ENCODE results near the gene PRDM11. TPM values are rescaled to one million over a fixed set of nuclear protein-coding genes. Genes with fewer than 3 reads are reported as not detected.

Gene PRDM11
- total and polyA plus RNA-seq, 3 experiments from 2014 or later: 3.1 to 7.7 (median 5.6) TPM

GRCh38 chr11:45166604-45166897, 20.1 kb downstream of the PRDM11 start:
- H3K36me3 ChIP-seq (ENCODE audit: insufficient read depth, low read length): no peaks in the 10 kb centered on the region
- no peaks in the 10 kb centered on the region for H3K4me1 ChIP-seq (ENCODE audit: insufficient read depth, low read length)
- no peaks in the 10 kb centered on the region for H3K27me3 ChIP-seq (ENCODE audit: insufficient read depth, low read length, poor library complexity, severe bottlenecking)
- POLR2A ChIA-PET: no interaction called here
- H3K27me3 Mint-ChIP-seq: no peaks in the 10 kb centered on the region
- H3K36me3 Mint-ChIP-seq: peaks cover 0 to 5% (median 2%) of the 10 kb centered on the region in 3 donors
- no peaks in the 10 kb centered on the region for H3K9me3 ChIP-seq (ENCODE audit: low read length)
- peak overlapping the region in 1 of 8 donors; percentile 27 for H3K27ac Mint-ChIP-seq
- CTCF ChIA-PET: no interaction called here
- H3K9me3 Mint-ChIP-seq: no peaks in the 10 kb centered on the region
- no peak overlapping the region for H3K4me3 ChIP-seq (ENCODE audit: low read length)
- peaks cover 12 to 31% (median 24%) of the 10 kb centered on the region in 3 donors for H3K4me1 Mint-ChIP-seq
- H3K27ac ChIP-seq (ENCODE audit: low read depth, low read length): no peak overlapping the region
- no peak for DNase-seq
- no peak overlapping the region for H3K4me3 Mint-ChIP-seq

GRCh38 chr11:45167283-45167682, 20.8 kb downstream of the PRDM11 start:
- Mint-ChIP-seq H3K27ac (no peak overlapping the region), H3K36me3 (peaks cover 0 to 5% (median 2%) of the 10 kb centered on the region in 3 donors), H3K9me3 (no peaks in the 10 kb centered on the region), H3K27me3 (no peaks in the 10 kb centered on the region), H3K4me3 (no peak overlapping the region), H3K4me1 (peaks cover 12 to 29% (median 27%) of the 10 kb centered on the region in 3 donors)
- no peaks in the 10 kb centered on the region for H3K27me3 ChIP-seq (ENCODE audit: insufficient read depth, low read length, poor library complexity, severe bottlenecking)
- H3K4me3 ChIP-seq (ENCODE audit: low read length): no peak overlapping the region
- H3K36me3 ChIP-seq (ENCODE audit: insufficient read depth, low read length): no peaks in the 10 kb centered on the region
- CTCF ChIA-PET: no interaction called here
- POLR2A ChIA-PET: no interaction called here
- H3K4me1 ChIP-seq (ENCODE audit: insufficient read depth, low read length): no peaks in the 10 kb centered on the region
- no peak overlapping the region for H3K27ac ChIP-seq (ENCODE audit: low read depth, low read length)
- no peaks in the 10 kb centered on the region for H3K9me3 ChIP-seq (ENCODE audit: low read length)
- DNase-seq: no peak

GRCh38 chr11:45168366-45169130, 22.1 kb downstream of the PRDM11 start:
- Mint-ChIP-seq H3K36me3 (peaks cover 0 to 3% (median 2%) of the 10 kb centered on the region in 3 donors), H3K4me3 (peak overlapping the region in 1 of 7 donors; percentile 15), H3K4me1 (peaks cover 12 to 26% (median 18%) of the 10 kb centered on the region in 3 donors), H3K9me3 (no peaks in the 10 kb centered on the region), H3K27ac (no peak overlapping the region), H3K27me3 (no peaks in the 10 kb centered on the region)
- H3K27me3 ChIP-seq (ENCODE audit: insufficient read depth, low read length, poor library complexity, severe bottlenecking): no peaks in the 10 kb centered on the region
- POLR2A ChIA-PET: no interaction called here
- no peaks in the 10 kb centered on the region for H3K36me3 ChIP-seq (ENCODE audit: insufficient read depth, low read length)
- H3K4me3 ChIP-seq (ENCODE audit: low read length): no peak overlapping the region
- CTCF ChIA-PET: interaction anchor here (0.8 kb wide), 1 partner anchor 14 kb away, joined by 3 read pairs; no protein-coding TSS in a partner anchor
- no peak overlapping the region for H3K27ac ChIP-seq (ENCODE audit: low read depth, low read length)
- no peak for DNase-seq
- H3K4me1 ChIP-seq (ENCODE audit: insufficient read depth, low read length): no peaks in the 10 kb centered on the region
- H3K9me3 ChIP-seq (ENCODE audit: low read length): no peaks in the 10 kb centered on the region

- no peak overlapping the region for H3K4me3 ChIP-seq (ENCODE audit: low read length)
- H3K36me3 ChIP-seq (ENCODE audit: insufficient read depth, low read length): no peaks in the 10 kb centered on the region
- no peaks in the 10 kb centered on the region for H3K27me3 ChIP-seq (ENCODE audit: insufficient read depth, low read length, poor library complexity, severe bottlenecking)
- Mint-ChIP-seq H3K4me1 (peaks cover 12 to 26% (median 18%) of the 10 kb centered on the region in 3 donors), H3K27me3 (no peaks in the 10 kb centered on the region), H3K4me3 (no peak overlapping the region), H3K27ac (peak overlapping the region in 1 of 8 donors; percentile 21), H3K9me3 (no peaks in the 10 kb centered on the region), H3K36me3 (peaks cover 0 to 3% (median 2%) of the 10 kb centered on the region in 3 donors)
- H3K9me3 ChIP-seq (ENCODE audit: low read length): no peaks in the 10 kb centered on the region
- ChIA-PET CTCF (no interaction called here), POLR2A (no interaction called here)
- H3K4me1 ChIP-seq (ENCODE audit: insufficient read depth, low read length): no peaks in the 10 kb centered on the region
- no peak overlapping the region for H3K27ac ChIP-seq (ENCODE audit: low read depth, low read length)
- no peak for DNase-seq
These were observed 23.1 kb downstream of the PRDM11 start for GRCh38 chr11:45169310-45170072.

GRCh38 chr11:45170484-45170883, 24.0 kb downstream of the PRDM11 start:
- H3K4me3 ChIP-seq (ENCODE audit: low read length): no peak overlapping the region
- H3K9me3 ChIP-seq (ENCODE audit: low read length): no peaks in the 10 kb centered on the region
- Mint-ChIP-seq H3K36me3 (peaks cover 0 to 3% (median 3%) of the 10 kb centered on the region in 3 donors), H3K4me3 (no peak overlapping the region), H3K27me3 (no peaks in the 10 kb centered on the region), H3K9me3 (no peaks in the 10 kb centered on the region), H3K27ac (no peak overlapping the region), H3K4me1 (peaks cover 12 to 26% (median 18%) of the 10 kb centered on the region in 3 donors)
- CTCF ChIA-PET: no interaction called here
- DNase-seq: no peak
- POLR2A ChIA-PET: no interaction called here
- H3K4me1 ChIP-seq (ENCODE audit: insufficient read depth, low read length): no peaks in the 10 kb centered on the region
- no peaks in the 10 kb centered on the region for H3K36me3 ChIP-seq (ENCODE audit: insufficient read depth, low read length)
- H3K27ac ChIP-seq (ENCODE audit: low read depth, low read length): no peak overlapping the region
- no peaks in the 10 kb centered on the region for H3K27me3 ChIP-seq (ENCODE audit: insufficient read depth, low read length, poor library complexity, severe bottlenecking)

GRCh38 chr11:45171550-45171949, 25.1 kb downstream of the PRDM11 start:
- Histone ChIP-seq H3K36me3 (ENCODE audit: insufficient read depth, low read length) (no peaks in the 10 kb centered on the region), H3K4me3 (ENCODE audit: low read length) (no peak overlapping the region), H3K4me1 (ENCODE audit: insufficient read depth, low read length) (no peaks in the 10 kb centered on the region), H3K27me3 (ENCODE audit: insufficient read depth, low read length, poor library complexity, severe bottlenecking) (no peaks in the 10 kb centered on the region), H3K27ac (ENCODE audit: low read depth, low read length) (no peak overlapping the region), H3K9me3 (ENCODE audit: low read length) (no peaks in the 10 kb centered on the region)
- no peaks in the 10 kb centered on the region for H3K9me3 Mint-ChIP-seq
- ChIA-PET CTCF (interaction anchor here (0.8 kb wide), 1 partner anchor 61 kb away, joined by 3 read pairs; no protein-coding TSS in a partner anchor), POLR2A (no interaction called here)
- DNase-seq: no peak
- H3K27me3 Mint-ChIP-seq: no peaks in the 10 kb centered on the region
- H3K27ac Mint-ChIP-seq: no peak overlapping the region
- H3K4me1 Mint-ChIP-seq: peaks cover 12 to 22% (median 18%) of the 10 kb centered on the region in 3 donors
- H3K36me3 Mint-ChIP-seq: peaks cover 0 to 2% (median 0%) of the 10 kb centered on the region in 3 donors
- no peak overlapping the region for H3K4me3 Mint-ChIP-seq

- POLR2A ChIA-PET: no interaction called here
These were observed 26.6 kb downstream of the PRDM11 start for GRCh38 chr11:45173064-45173463.

GRCh38 chr11:45174168-45174835, 27.9 kb downstream of the PRDM11 start:
- Mint-ChIP-seq H3K4me3 (no peak overlapping the region), H3K4me1 (peaks cover 10 to 22% (median 14%) of the 10 kb centered on the region in 3 donors), H3K27me3 (peaks cover 6 to 7% of the 10 kb centered on the region in 2 donors), H3K36me3 (peaks cover 0 to 5% (median 2%) of the 10 kb centered on the region in 3 donors), H3K9me3 (no peaks in the 10 kb centered on the region), H3K27ac (peak overlapping the region in 1 of 8 donors; percentile 51)
- H3K4me1 ChIP-seq (ENCODE audit: insufficient read depth, low read length): peaks cover 2% of the 10 kb centered on the region
- H3K27me3 ChIP-seq (ENCODE audit: insufficient read depth, low read length, poor library complexity, severe bottlenecking): no peaks in the 10 kb centered on the region
- no peak overlapping the region for H3K4me3 ChIP-seq (ENCODE audit: low read length)
- CTCF ChIA-PET: no interaction called here
- DNase-seq: no peak
- no peak overlapping the region for H3K27ac ChIP-seq (ENCODE audit: low read depth, low read length)
- POLR2A ChIA-PET: no interaction called here
- H3K36me3 ChIP-seq (ENCODE audit: insufficient read depth, low read length): no peaks in the 10 kb centered on the region
- no peaks in the 10 kb centered on the region for H3K9me3 ChIP-seq (ENCODE audit: low read length)

More at GRCh38 chr11:45173064-45173463, 26.6 kb downstream of the PRDM11 start:
- CTCF ChIA-PET: no interaction called here
- H3K36me3 ChIP-seq (ENCODE audit: insufficient read depth, low read length): no peaks in the 10 kb centered on the region
- Mint-ChIP-seq H3K27ac (no peak overlapping the region), H3K36me3 (peaks cover 0 to 2% (median under 1%) of the 10 kb centered on the region in 3 donors), H3K4me1 (peaks cover 4 to 13% (median 8%) of the 10 kb centered on the region in 3 donors), H3K9me3 (no peaks in the 10 kb centered on the region), H3K4me3 (no peak overlapping the region), H3K27me3 (peaks cover 0 to under 1% of the 10 kb centered on the region in 2 donors)
- no peak overlapping the region for H3K4me3 ChIP-seq (ENCODE audit: low read length)
- H3K9me3 ChIP-seq (ENCODE audit: low read length): no peaks in the 10 kb centered on the region
- H3K27me3 ChIP-seq (ENCODE audit: insufficient read depth, low read length, poor library complexity, severe bottlenecking): no peaks in the 10 kb centered on the region
- DNase-seq: no peak
- no peaks in the 10 kb centered on the region for H3K4me1 ChIP-seq (ENCODE audit: insufficient read depth, low read length)
- H3K27ac ChIP-seq (ENCODE audit: low read depth, low read length): no peak overlapping the region
